H9 (cell line): ENCODE results near the gene ACTN3. TPM values are rescaled to one million over a fixed set of nuclear protein-coding genes. Genes with fewer than 3 reads are reported as not detected.
A peak's percentile ranks its signal among the peaks of the same experiment; 100 is the strongest.

ENCODE experiments used
- DNase-seq: peaks from one replicate; pipeline ENCODE4 v3.0.0-alpha.2; 2017
- H2AFZ ChIP-seq: one replicate; pipeline ENCODE4 v1.6.1; 2013; ENCODE audit warnings: mild to moderate bottlenecking, low read length, control low read depth, moderate library complexity
- H2AK5ac ChIP-seq: 2 replicates; pipeline ENCODE4 v1.6.1; 2013; ENCODE audit warnings: low read length, control low read depth, mixed read lengths; ENCODE audit not compliant: insufficient read length
- H2BK120ac ChIP-seq: one replicate; pipeline ENCODE4 v1.6.1; 2013; ENCODE audit warnings: low read depth, mild to moderate bottlenecking, low read length, control low read depth, inconsistent platforms; ENCODE audit not compliant: poor library complexity, severe bottlenecking
- H2BK12ac ChIP-seq: 2 replicates; pipeline ENCODE4 v1.6.1; 2013; ENCODE audit warnings: low read length, control low read depth, mixed read lengths, low read depth; ENCODE audit not compliant: insufficient read length
- H2BK15ac ChIP-seq: 2 replicates; pipeline ENCODE4 v1.6.1; 2013; ENCODE audit warnings: low read depth, low read length, control low read depth
- H2BK20ac ChIP-seq: one replicate; pipeline ENCODE4 v1.6.1; 2013; ENCODE audit warnings: low read depth, mild to moderate bottlenecking, low read length, control low read depth, inconsistent platforms; ENCODE audit not compliant: poor library complexity, severe bottlenecking
- H2BK5ac ChIP-seq: 2 replicates; pipeline ENCODE4 v1.6.1; 2013; ENCODE audit warnings: low read length, control low read depth, mixed read lengths; ENCODE audit not compliant: insufficient read length
- H3K14ac ChIP-seq: 2 replicates; pipeline ENCODE4 v1.6.1; 2013; ENCODE audit warnings: low read length, control low read depth; ENCODE audit not compliant: insufficient read depth
- H3K18ac ChIP-seq: 2 replicates; pipeline ENCODE4 v1.6.1; 2013; ENCODE audit warnings: low read depth, mild to moderate bottlenecking, mixed read lengths, low read length, control low read depth; ENCODE audit not compliant: insufficient read length
- H3K23ac ChIP-seq: 2 replicates; pipeline ENCODE4 v1.6.1; 2013; ENCODE audit warnings: low read length, control low read depth, mixed read lengths, low read depth; ENCODE audit not compliant: insufficient read length
- H3K23me2 ChIP-seq: 2 replicates; pipeline ENCODE4 v1.6.1; 2013; ENCODE audit warnings: low read depth, mild to moderate bottlenecking, mixed read lengths, low read length, control low read depth; ENCODE audit not compliant: insufficient read length, poor library complexity, severe bottlenecking
- H3K27ac ChIP-seq: 2 replicates; pipeline ENCODE4 v1.5.1; 2013; ENCODE audit warnings: low read length, control low read depth, mixed read lengths, low read depth; ENCODE audit not compliant: insufficient read length
- H3K27me3 ChIP-seq: 2 replicates; pipeline ENCODE4 v1.6.1; 2013; ENCODE audit warnings: low read length, control low read depth, inconsistent platforms; ENCODE audit not compliant: insufficient read depth
- H3K4ac ChIP-seq: 2 replicates; pipeline ENCODE4 v1.6.1; 2013; ENCODE audit warnings: low read depth, mild to moderate bottlenecking, control low read depth, inconsistent platforms, low read length, moderate library complexity
- H3K4me1 ChIP-seq: 2 replicates; pipeline ENCODE4 v1.6.1; 2013; ENCODE audit warnings: low read length, control low read depth, inconsistent platforms; ENCODE audit not compliant: insufficient read depth
- H3K4me2 ChIP-seq: 2 replicates; pipeline ENCODE4 v1.6.1; 2013; ENCODE audit warnings: low read length, control low read depth, mixed read lengths; ENCODE audit not compliant: insufficient read length, insufficient read depth
- H3K56ac ChIP-seq: 2 replicates; pipeline ENCODE4 v1.6.1; 2013; ENCODE audit warnings: low read depth, mild to moderate bottlenecking, mixed read lengths, low read length, control low read depth; ENCODE audit not compliant: insufficient read length
- H3K79me1 ChIP-seq: 2 replicates; pipeline ENCODE4 v1.6.1; 2013; ENCODE audit warnings: low read depth, mild to moderate bottlenecking, moderate library complexity, low read length, control low read depth, inconsistent platforms; ENCODE audit not compliant: insufficient read depth, poor library complexity, severe bottlenecking
- H3K79me2 ChIP-seq: 2 replicates; pipeline ENCODE4 v1.6.1; 2013; ENCODE audit warnings: low read length, control low read depth, inconsistent platforms; ENCODE audit not compliant: insufficient read depth
- H3K9ac ChIP-seq: 2 replicates; pipeline ENCODE4 v1.6.1; 2013; ENCODE audit warnings: low read length, control low read depth, mixed read lengths; ENCODE audit not compliant: insufficient read length; ENCODE audit errors: extremely low read depth
- H3K9me3 ChIP-seq: one replicate; pipeline ENCODE4 v1.6.1; 2013; ENCODE audit warnings: low read depth, low read length, inconsistent platforms; ENCODE audit not compliant: control insufficient read depth
- H3T11ph ChIP-seq: one replicate; pipeline ENCODE4 v1.6.1; 2013; ENCODE audit warnings: mild to moderate bottlenecking, low read length, control low read depth, inconsistent platforms
- H4K20me1 ChIP-seq: one replicate; pipeline ENCODE4 v1.6.1; 2013; ENCODE audit not compliant: control insufficient read depth, insufficient read length, insufficient read depth
- H4K5ac ChIP-seq: 2 replicates; pipeline ENCODE4 v1.6.1; 2013; ENCODE audit warnings: low read depth, mild to moderate bottlenecking, mixed read lengths, low read length, control low read depth; ENCODE audit not compliant: insufficient read length
- H4K8ac ChIP-seq: replicated peaks from 2 replicates; pipeline ENCODE4 v1.6.1; 2013; ENCODE audit warnings: low read length, control low read depth, mixed read lengths, low read depth; ENCODE audit not compliant: insufficient read length
- H4K91ac ChIP-seq: 2 replicates; pipeline ENCODE4 v1.6.1; 2013; ENCODE audit warnings: low read depth, mild to moderate bottlenecking, moderate library complexity, mixed read lengths, low read length, control low read depth; ENCODE audit not compliant: insufficient read length
- H3K27ac Mint-ChIP-seq, 3 experiments: 2 replicates in 2 of 3; 3 replicates in 1 of 3; pipeline ENCODE4 v1.8.0; 2020 to 2021; ENCODE audit warnings: mixed read lengths in 3 of 3, mild to moderate bottlenecking in 1 of 3, moderate library complexity in 1 of 3
- H3K27me3 Mint-ChIP-seq: 2 replicates; pipeline ENCODE4 v1.8.0; 2021; ENCODE audit warnings: low read depth, mild to moderate bottlenecking, moderate library complexity, mixed read lengths
- H3K36me3 Mint-ChIP-seq, 3 experiments: 2 replicates in 2 of 3; 3 replicates in 1 of 3; pipeline ENCODE4 v1.8.0; 2020 to 2021; ENCODE audit warnings: low read depth in 3 of 3, mixed read lengths in 3 of 3; ENCODE audit not compliant: insufficient read depth in 1 of 3
- H3K4me1 Mint-ChIP-seq, 2 experiments: 2 replicates each; pipeline ENCODE4 v1.8.0; 2020; ENCODE audit warnings: mixed read lengths in 2 of 2
- H3K4me3 Mint-ChIP-seq, 2 experiments: 2 replicates in 1 of 2; 3 replicates in 1 of 2; pipeline ENCODE4 v1.8.0; 2020 to 2021; ENCODE audit warnings: mild to moderate bottlenecking in 2 of 2, mixed read lengths in 2 of 2, moderate library complexity in 1 of 2
- H3K9me3 Mint-ChIP-seq, 2 experiments: 2 replicates in 1 of 2; 3 replicates in 1 of 2; pipeline ENCODE4 v1.8.0; 2020; ENCODE audit warnings: mild to moderate bottlenecking in 2 of 2, mixed read lengths in 2 of 2, moderate library complexity in 1 of 2
- CTCF ChIP-seq: fragments of 200-600 bp; sonication (generic); conservative IDR thresholded peaks from 3 replicates; pipeline ENCODE4 v1.8.0; 2021; ENCODE audit warnings: antibody characterized with exemption, mild to moderate bottlenecking
- WGBS: extraction: QIAGEN DNeasy Blood & Tissue Kit; methylation state at CpG from one replicate; pipeline ENCODE4 v1.1.7; 2013; ENCODE audit warnings: missing lambda C conversion rate, low lambda C conversion rate, mixed read lengths; ENCODE audit not compliant: insufficient read length; ENCODE audit errors: extremely low coverage; 5-methylcytosine and 5-hydroxymethylcytosine counted together
- total RNA-seq: library from RNA; stranded (reverse); gene quantifications from 2 replicates; pipeline ENCODE4 v1.2.1, GENCODE V29; 2021

Gene ACTN3
- total RNA-seq, 1 experiment from 2014 or later, result 45.7 TPM

GRCh38 chr11:66554602-66555001, 7.9 kb downstream of the ACTN3 start:
- Histone ChIP-seq H3K4me2 (no peak overlapping the region), H4K20me1 (no peaks in the 10 kb centered on the region), H2AFZ (no peak overlapping the region), H3K27ac (no peak overlapping the region), H2BK120ac (no peak overlapping the region), H3K18ac (no peak overlapping the region), H2BK5ac (no peak overlapping the region), H4K91ac (no peak overlapping the region), H4K5ac (no peak overlapping the region), H3K4ac (no peak overlapping the region), H2BK12ac (no peak overlapping the region), H2AK5ac (no peak overlapping the region), H4K8ac (no peak overlapping the region), H3K79me1 (no peaks in the 10 kb centered on the region), H3K23me2 (peaks cover 2% of the 10 kb centered on the region), H3K23ac (no peak overlapping the region), H3K9ac (no peak overlapping the region), H3K27me3 (no peaks in the 10 kb centered on the region), H3K79me2 (no peaks in the 10 kb centered on the region), H3K9me3 (no peaks in the 10 kb centered on the region), H3K14ac (no peak overlapping the region), H2BK20ac (no peak overlapping the region), H3T11ph (no peak overlapping the region), H3K56ac (no peak overlapping the region), H2BK15ac (no peak overlapping the region), H3K4me1 (no peaks in the 10 kb centered on the region)
- no peak for DNase-seq
- Mint-ChIP-seq H3K36me3 (peaks cover 15 to 70% (median 62%) of the 10 kb centered on the region in 3 experiments; a peak in 6 of 7 replicates), H3K27ac (peak overlapping the region in 2 of 3 experiments; percentile 58 to 68; a peak in 3 of 7 replicates), H3K4me1 (peaks cover 0 to 6% of the 10 kb centered on the region in 2 experiments; a peak in 1 of 4 replicates), H3K27me3 (no peaks in the 10 kb centered on the region), H3K9me3 (no peaks in the 10 kb centered on the region; a peak in 1 of 5 replicates), H3K4me3 (no peak overlapping the region)
- no peak for TF ChIP-seq CTCF
- no CpG with 5 or more reads among the region's 5 CpGs for WGBS
